WTC11 (cell line): ENCODE data around the gene GJD2. TPM values are rescaled to one million over a fixed set of nuclear protein-coding genes. Genes with fewer than 3 reads are reported as not detected.

ENCODE experiments used
- ATAC-seq: fragments of 200-7000 bp; cut with Tn5 transposase; 2 replicates; pipeline ENCODE4 v1.10.0; 2021; ENCODE audit warnings: mild to moderate bottlenecking, moderate library complexity
- CTCF ChIA-PET: fragments of 300-600 bp; sonication (Branson Sonifier 250); formaldehyde crosslinking; loops from one replicate; lab custom pipeline; 2021; ENCODE audit warnings: antibody characterized with exemption; lab: Charles Lee
- POLR2A ChIA-PET: fragments of 350-600 bp; sonication (Branson Sonifier 250); formaldehyde crosslinking; loops from one replicate; lab custom pipeline; 2021; ENCODE audit warnings: antibody characterized with exemption; lab: Charles Lee
- DNase-seq: peaks from one replicate; pipeline ENCODE4 v3.0.0; 2021; ENCODE audit warnings: low spot score
- H3K27ac Mint-ChIP-seq: 2 replicates; pipeline ENCODE4 v1.8.0; 2021; ENCODE audit warnings: mixed read lengths
- H3K27me3 Mint-ChIP-seq: 2 replicates; pipeline ENCODE4 v1.8.0; 2021; ENCODE audit warnings: low read depth, mild to moderate bottlenecking, moderate library complexity, mixed read lengths
- H3K36me3 Mint-ChIP-seq: 2 replicates; pipeline ENCODE4 v1.8.0; 2021; ENCODE audit warnings: mixed read lengths
- H3K4me1 Mint-ChIP-seq: 2 replicates; pipeline ENCODE4 v1.8.0; 2022; ENCODE audit warnings: mixed read lengths
- H3K4me3 Mint-ChIP-seq: 2 replicates; pipeline ENCODE4 v1.8.0; 2021; ENCODE audit warnings: mild to moderate bottlenecking, moderate library complexity, mixed read lengths
- H3K9me3 Mint-ChIP-seq: 2 replicates; pipeline ENCODE4 v1.8.0; 2021; ENCODE audit warnings: mixed read lengths
- EMX1 ChIP-seq: fragments of 250-450 bp; sonication (Bioruptor Pico); IDR thresholded peaks from 2 replicates; pipeline ENCODE4 v1.8.0; 2021; ENCODE audit warnings: mild to moderate bottlenecking
- FOXP1 ChIP-seq: sonication (generic); formaldehyde crosslinking; IDR thresholded peaks from 2 replicates; pipeline ENCODE4 v1.8.0; 2022; ENCODE audit warnings: missing genetic modification reagents, mild to moderate bottlenecking, moderate library complexity, borderline replicate concordance
- HMGA2 ChIP-seq: fragments of 250-450 bp; sonication (Bioruptor Pico); IDR thresholded peaks from 2 replicates; pipeline ENCODE4 v1.4.0; 2021; ENCODE audit warnings: mild to moderate bottlenecking, moderate library complexity
- JAZF1 ChIP-seq: fragments of 250-450 bp; sonication (Bioruptor Pico); IDR thresholded peaks from 2 replicates; pipeline ENCODE4 v1.9.0; 2021; ENCODE audit warnings: moderate library complexity, mild to moderate bottlenecking, inconsistent platforms
- JUN ChIP-seq: sonication (generic); formaldehyde crosslinking; IDR thresholded peaks from 2 replicates; pipeline ENCODE4 v1.8.0; 2023; ENCODE audit warnings: mild to moderate bottlenecking, missing genetic modification reagents
- KAT7 ChIP-seq: sonication (generic); formaldehyde crosslinking; IDR thresholded peaks from 2 replicates; pipeline ENCODE4 v1.8.1; 2023; ENCODE audit warnings: missing genetic modification reagents, mild to moderate bottlenecking, borderline replicate concordance
- NFE2L1 ChIP-seq: sonication (generic); formaldehyde crosslinking; IDR thresholded peaks from 2 replicates; pipeline ENCODE4 v1.8.1; 2023; ENCODE audit warnings: missing genetic modification reagents
- RELA ChIP-seq: sonication (generic); formaldehyde crosslinking; IDR thresholded peaks from 2 replicates; pipeline ENCODE4 v1.8.1; 2022; ENCODE audit warnings: missing genetic modification reagents, mild to moderate bottlenecking, borderline replicate concordance
- SMAD3 ChIP-seq: sonication (generic); formaldehyde crosslinking; IDR thresholded peaks from 2 replicates; pipeline ENCODE4 v1.8.0; 2022; ENCODE audit warnings: missing genetic modification reagents, mild to moderate bottlenecking, borderline replicate concordance
- TCF7 ChIP-seq: sonication (generic); formaldehyde crosslinking; IDR thresholded peaks from 2 replicates; pipeline ENCODE4 v1.8.0; 2022; ENCODE audit warnings: mild to moderate bottlenecking, low read depth, missing genetic modification reagents, moderate library complexity
- ZNF396 ChIP-seq: fragments of 250-450 bp; sonication (Bioruptor Pico); IDR thresholded peaks from 2 replicates; pipeline ENCODE4 v1.8.0; 2021; ENCODE audit warnings: mild to moderate bottlenecking, moderate library complexity, borderline replicate concordance
- ZNF416 ChIP-seq: fragments of 250-450 bp; sonication (Bioruptor Pico); IDR thresholded peaks from 2 replicates; pipeline ENCODE4 v1.9.0; 2021; ENCODE audit warnings: mild to moderate bottlenecking, inconsistent platforms
- ZNF671 ChIP-seq: fragments of 250-450 bp; sonication (Bioruptor Pico); IDR thresholded peaks from 2 replicates; pipeline ENCODE4 v1.8.0; 2021; ENCODE audit warnings: mild to moderate bottlenecking
- total RNA-seq: library from RNA; stranded (reverse); gene quantifications from 3 replicates; pipeline ENCODE4 v1.2.3, GENCODE V29; 2021
- TF ChIP-seq, protein P1 (sequence below): sonication (generic); formaldehyde crosslinking; IDR thresholded peaks from 2 replicates; pipeline ENCODE4 v1.8.1; 2023; ENCODE audit warnings: mild to moderate bottlenecking, missing genetic modification reagents, moderate library complexity
- TF ChIP-seq, protein P2 (sequence below): sonication (generic); formaldehyde crosslinking; IDR thresholded peaks from 2 replicates; pipeline ENCODE4 v1.8.1; 2022; ENCODE audit warnings: mild to moderate bottlenecking, missing genetic modification reagents, moderate library complexity, borderline replicate concordance
- TF ChIP-seq, protein P3 (sequence below): sonication (generic); formaldehyde crosslinking; IDR thresholded peaks from 2 replicates; pipeline ENCODE4 v1.8.1; 2022; ENCODE audit warnings: mild to moderate bottlenecking, moderate library complexity, missing genetic modification reagents
- TF ChIP-seq, protein P4 (sequence below): fragments of 200-600 bp; IDR thresholded peaks from 2 replicates; pipeline ENCODE4 v1.8.0; 2022; ENCODE audit warnings: antibody characterized with exemption
- TF ChIP-seq, protein P5 (sequence below): fragments of 250-450 bp; sonication (Bioruptor Pico); IDR thresholded peaks from 2 replicates; pipeline ENCODE4 v1.9.0; 2021; ENCODE audit warnings: moderate library complexity, mild to moderate bottlenecking, inconsistent platforms, borderline replicate concordance
- TF ChIP-seq, protein P6 (sequence below): fragments of 250-450 bp; sonication (Bioruptor Pico); IDR thresholded peaks from 2 replicates; pipeline ENCODE4 v1.9.0; 2021; ENCODE audit warnings: mild to moderate bottlenecking
- TF ChIP-seq, protein P7 (sequence below): sonication (generic); formaldehyde crosslinking; IDR thresholded peaks from 2 replicates; pipeline ENCODE4 v1.8.1; 2023; ENCODE audit warnings: mild to moderate bottlenecking, missing genetic modification reagents

GJD2 gene
- total RNA-seq, 1 experiment from 2014 or later = 0.22 TPM

DNA sequence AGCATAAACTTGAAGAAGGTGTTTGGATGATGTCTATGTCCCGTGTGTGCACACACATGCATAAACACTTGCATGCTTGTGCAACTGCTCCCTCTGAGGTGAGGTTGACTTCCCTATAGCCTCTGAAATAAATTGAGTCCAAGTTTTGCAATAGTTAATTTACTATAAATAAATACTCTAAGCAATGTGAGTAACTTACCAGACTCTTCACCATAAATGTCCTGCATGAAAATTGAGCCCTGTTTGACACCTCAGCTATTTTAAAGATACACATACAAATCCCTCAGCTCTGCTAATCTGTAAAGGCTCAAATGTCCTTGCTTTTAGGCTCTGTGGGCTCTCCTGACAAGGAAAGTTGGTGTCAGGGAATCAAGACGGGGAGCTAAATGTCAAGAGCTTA is 37.1 kb downstream of the GJD2 start (continued):
- TF ChIP-seq, protein P1, sequence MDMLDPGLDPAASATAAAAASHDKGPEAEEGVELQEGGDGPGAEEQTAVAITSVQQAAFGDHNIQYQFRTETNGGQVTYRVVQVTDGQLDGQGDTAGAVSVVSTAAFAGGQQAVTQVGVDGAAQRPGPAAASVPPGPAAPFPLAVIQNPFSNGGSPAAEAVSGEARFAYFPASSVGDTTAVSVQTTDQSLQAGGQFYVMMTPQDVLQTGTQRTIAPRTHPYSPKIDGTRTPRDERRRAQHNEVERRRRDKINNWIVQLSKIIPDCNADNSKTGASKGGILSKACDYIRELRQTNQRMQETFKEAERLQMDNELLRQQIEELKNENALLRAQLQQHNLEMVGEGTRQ (CRISPR knock-in tag) = no peak
- TF ChIP-seq EMX1 (CRISPR knock-in tag) = no peak
- TF ChIP-seq ZNF416 (CRISPR knock-in tag) = no peak
- TF ChIP-seq, protein P2, sequence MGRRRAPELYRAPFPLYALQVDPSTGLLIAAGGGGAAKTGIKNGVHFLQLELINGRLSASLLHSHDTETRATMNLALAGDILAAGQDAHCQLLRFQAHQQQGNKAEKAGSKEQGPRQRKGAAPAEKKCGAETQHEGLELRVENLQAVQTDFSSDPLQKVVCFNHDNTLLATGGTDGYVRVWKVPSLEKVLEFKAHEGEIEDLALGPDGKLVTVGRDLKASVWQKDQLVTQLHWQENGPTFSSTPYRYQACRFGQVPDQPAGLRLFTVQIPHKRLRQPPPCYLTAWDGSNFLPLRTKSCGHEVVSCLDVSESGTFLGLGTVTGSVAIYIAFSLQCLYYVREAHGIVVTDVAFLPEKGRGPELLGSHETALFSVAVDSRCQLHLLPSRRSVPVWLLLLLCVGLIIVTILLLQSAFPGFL = no peak
- TF ChIP-seq, protein P3, sequence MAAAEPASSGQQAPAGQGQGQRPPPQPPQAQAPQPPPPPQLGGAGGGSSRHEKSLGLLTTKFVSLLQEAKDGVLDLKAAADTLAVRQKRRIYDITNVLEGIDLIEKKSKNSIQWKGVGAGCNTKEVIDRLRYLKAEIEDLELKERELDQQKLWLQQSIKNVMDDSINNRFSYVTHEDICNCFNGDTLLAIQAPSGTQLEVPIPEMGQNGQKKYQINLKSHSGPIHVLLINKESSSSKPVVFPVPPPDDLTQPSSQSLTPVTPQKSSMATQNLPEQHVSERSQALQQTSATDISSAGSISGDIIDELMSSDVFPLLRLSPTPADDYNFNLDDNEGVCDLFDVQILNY (CRISPR knock-in tag) = no peak
- no peak for TF ChIP-seq HMGA2
- TF ChIP-seq, protein P4, sequence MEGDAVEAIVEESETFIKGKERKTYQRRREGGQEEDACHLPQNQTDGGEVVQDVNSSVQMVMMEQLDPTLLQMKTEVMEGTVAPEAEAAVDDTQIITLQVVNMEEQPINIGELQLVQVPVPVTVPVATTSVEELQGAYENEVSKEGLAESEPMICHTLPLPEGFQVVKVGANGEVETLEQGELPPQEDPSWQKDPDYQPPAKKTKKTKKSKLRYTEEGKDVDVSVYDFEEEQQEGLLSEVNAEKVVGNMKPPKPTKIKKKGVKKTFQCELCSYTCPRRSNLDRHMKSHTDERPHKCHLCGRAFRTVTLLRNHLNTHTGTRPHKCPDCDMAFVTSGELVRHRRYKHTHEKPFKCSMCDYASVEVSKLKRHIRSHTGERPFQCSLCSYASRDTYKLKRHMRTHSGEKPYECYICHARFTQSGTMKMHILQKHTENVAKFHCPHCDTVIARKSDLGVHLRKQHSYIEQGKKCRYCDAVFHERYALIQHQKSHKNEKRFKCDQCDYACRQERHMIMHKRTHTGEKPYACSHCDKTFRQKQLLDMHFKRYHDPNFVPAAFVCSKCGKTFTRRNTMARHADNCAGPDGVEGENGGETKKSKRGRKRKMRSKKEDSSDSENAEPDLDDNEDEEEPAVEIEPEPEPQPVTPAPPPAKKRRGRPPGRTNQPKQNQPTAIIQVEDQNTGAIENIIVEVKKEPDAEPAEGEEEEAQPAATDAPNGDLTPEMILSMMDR = no peak
- TF ChIP-seq, protein P5, sequence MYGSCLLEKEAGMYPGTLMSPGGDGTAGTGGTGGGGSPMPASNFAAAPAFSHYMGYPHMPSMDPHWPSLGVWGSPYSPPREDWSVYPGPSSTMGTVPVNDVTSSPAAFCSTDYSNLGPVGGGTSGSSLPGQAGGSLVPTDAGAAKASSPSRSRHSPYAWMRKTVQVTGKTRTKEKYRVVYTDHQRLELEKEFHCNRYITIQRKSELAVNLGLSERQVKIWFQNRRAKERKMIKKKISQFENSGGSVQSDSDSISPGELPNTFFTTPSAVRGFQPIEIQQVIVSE (CRISPR knock-in tag) = no peak
- TF ChIP-seq NFE2L1 = no peak
- no peak for TF ChIP-seq FOXP1 (CRISPR knock-in tag)

DNA sequence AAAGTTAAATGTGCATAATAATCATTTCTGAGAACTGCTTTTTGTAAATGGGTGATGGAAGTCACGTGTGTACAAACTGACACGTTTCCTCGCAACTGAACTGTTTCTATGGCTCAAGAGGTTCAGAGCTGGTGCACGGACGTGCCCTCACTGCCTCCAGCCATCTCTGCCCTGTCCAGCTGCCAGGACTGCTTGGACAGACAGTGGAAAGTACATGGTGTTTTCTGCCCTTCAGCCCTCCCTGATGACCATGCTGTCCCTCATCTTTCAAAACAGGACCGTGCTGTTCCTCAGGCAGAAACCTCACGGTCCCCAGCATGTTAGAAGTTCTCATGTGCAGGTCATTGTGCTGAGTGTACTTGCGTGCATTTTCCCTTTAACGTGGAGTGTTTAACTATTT is 38.7 kb downstream of the GJD2 start:
- H3K27ac Mint-ChIP-seq = no peak overlapping the region

More for the DNA sequence above, 38.7 kb downstream of the GJD2 start:
- Mint-ChIP-seq H3K4me1 (no peaks in the 10 kb centered on the region), H3K9me3 (no peaks in the 10 kb centered on the region), H3K27me3 (no peaks in the 10 kb centered on the region), H3K4me3 (no peak overlapping the region), H3K36me3 (no peaks in the 10 kb centered on the region)
- ChIA-PET POLR2A (no interaction called here), CTCF (no interaction called here)
- DNase-seq = no peak
- no peak for TF ChIP-seq SMAD3 (CRISPR knock-in tag)
- no peak for TF ChIP-seq NFE2L1
- no peak for TF ChIP-seq KAT7 (CRISPR knock-in tag)
- no peak for TF ChIP-seq JAZF1 (CRISPR knock-in tag)
- TF ChIP-seq, protein P6, sequence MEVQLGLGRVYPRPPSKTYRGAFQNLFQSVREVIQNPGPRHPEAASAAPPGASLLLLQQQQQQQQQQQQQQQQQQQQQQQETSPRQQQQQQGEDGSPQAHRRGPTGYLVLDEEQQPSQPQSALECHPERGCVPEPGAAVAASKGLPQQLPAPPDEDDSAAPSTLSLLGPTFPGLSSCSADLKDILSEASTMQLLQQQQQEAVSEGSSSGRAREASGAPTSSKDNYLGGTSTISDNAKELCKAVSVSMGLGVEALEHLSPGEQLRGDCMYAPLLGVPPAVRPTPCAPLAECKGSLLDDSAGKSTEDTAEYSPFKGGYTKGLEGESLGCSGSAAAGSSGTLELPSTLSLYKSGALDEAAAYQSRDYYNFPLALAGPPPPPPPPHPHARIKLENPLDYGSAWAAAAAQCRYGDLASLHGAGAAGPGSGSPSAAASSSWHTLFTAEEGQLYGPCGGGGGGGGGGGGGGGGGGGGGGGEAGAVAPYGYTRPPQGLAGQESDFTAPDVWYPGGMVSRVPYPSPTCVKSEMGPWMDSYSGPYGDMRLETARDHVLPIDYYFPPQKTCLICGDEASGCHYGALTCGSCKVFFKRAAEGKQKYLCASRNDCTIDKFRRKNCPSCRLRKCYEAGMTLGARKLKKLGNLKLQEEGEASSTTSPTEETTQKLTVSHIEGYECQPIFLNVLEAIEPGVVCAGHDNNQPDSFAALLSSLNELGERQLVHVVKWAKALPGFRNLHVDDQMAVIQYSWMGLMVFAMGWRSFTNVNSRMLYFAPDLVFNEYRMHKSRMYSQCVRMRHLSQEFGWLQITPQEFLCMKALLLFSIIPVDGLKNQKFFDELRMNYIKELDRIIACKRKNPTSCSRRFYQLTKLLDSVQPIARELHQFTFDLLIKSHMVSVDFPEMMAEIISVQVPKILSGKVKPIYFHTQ (CRISPR knock-in tag) = no peak
- TF ChIP-seq TCF7 = no peak
- no peak for TF ChIP-seq ZNF396 (CRISPR knock-in tag)
- no peak for TF ChIP-seq RELA
- no peak for TF ChIP-seq JUN
- TF ChIP-seq, protein P7, sequence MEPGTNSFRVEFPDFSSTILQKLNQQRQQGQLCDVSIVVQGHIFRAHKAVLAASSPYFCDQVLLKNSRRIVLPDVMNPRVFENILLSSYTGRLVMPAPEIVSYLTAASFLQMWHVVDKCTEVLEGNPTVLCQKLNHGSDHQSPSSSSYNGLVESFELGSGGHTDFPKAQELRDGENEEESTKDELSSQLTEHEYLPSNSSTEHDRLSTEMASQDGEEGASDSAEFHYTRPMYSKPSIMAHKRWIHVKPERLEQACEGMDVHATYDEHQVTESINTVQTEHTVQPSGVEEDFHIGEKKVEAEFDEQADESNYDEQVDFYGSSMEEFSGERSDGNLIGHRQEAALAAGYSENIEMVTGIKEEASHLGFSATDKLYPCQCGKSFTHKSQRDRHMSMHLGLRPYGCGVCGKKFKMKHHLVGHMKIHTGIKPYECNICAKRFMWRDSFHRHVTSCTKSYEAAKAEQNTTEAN (CRISPR knock-in tag) = no peak
- TF ChIP-seq ZNF671 (CRISPR knock-in tag) = no peak
- no peak for ATAC-seq
